ENCODE results near the gene PLEKHA4. TPM values are rescaled to one million over a fixed set of nuclear protein-coding genes. Genes with fewer than 3 reads are reported as not detected.

PLEKHA4 gene
- total and polyA plus RNA-seq, 9 of the 15 experiments (the other 6 are each of a cell fraction or from before 2014, with no cell fraction given), result 0.07 to 30.8 (median 11.4) TPM

- TF ChIP-seq HBP1 (CRISPR knock-in tag; IDR thresholded peaks at IDR 0.05) (no peak), CHCHD3 (CRISPR knock-in tag; IDR thresholded peaks at IDR 0.05) (no peak), TEAD4 (IDR thresholded peaks at IDR 0.05; ENCODE audit: low read length) (no peak), TEAD4 (CRISPR knock-in tag; IDR thresholded peaks at IDR 0.05; ENCODE audit: borderline replicate concordance) (no peak), PRMT5 (CRISPR knock-in tag; IDR thresholded peaks at IDR 0.05) (no peak), ZBTB17 (CRISPR knock-in tag; IDR thresholded peaks at IDR 0.05) (0 out of 2 replicates have a peak, but pooled peaks have one; percentile 59), GABPB1 (CRISPR knock-in tag; IDR thresholded peaks at IDR 0.05) (0 out of 2 replicates have a peak, but pooled peaks have one; percentile 15), FOSL1 (tag; conservative IDR thresholded peaks at IDR 0.05) (no peak), ZNF740 (CRISPR knock-in tag; IDR thresholded peaks at IDR 0.05) (peak; percentile 94), ZNF740 (tag; IDR thresholded peaks at IDR 0.05) (peak in 1 of 2 experiments; percentile 90; a peak in 2 of 4 replicates), PCBP1 (IDR thresholded peaks at IDR 0.05; ENCODE audit: low read depth, low read length, poor library complexity, severe bottlenecking) (no peak), GTF2A2 (tag; IDR thresholded peaks at IDR 0.05) (no peak), CREB5 (CRISPR knock-in tag; IDR thresholded peaks at IDR 0.05) (no peak), RFX7 (CRISPR knock-in tag; IDR thresholded peaks at IDR 0.05) (no peak), CHD4 (IDR thresholded peaks at IDR 0.05; ENCODE audit: insufficient read depth, insufficient replicate concordance, low read depth, low read length, poor library complexity, severe bottlenecking) (no peak), MCM5 (IDR thresholded peaks at IDR 0.05; ENCODE audit: low read depth) (no peak), ZSCAN32 (CRISPR knock-in tag; IDR thresholded peaks at IDR 0.05) (no peak), RBM25 (IDR thresholded peaks at IDR 0.05; ENCODE audit: low read depth, low read length, severe bottlenecking) (peak; percentile 95), RNF219 (CRISPR knock-in tag; IDR thresholded peaks at IDR 0.05) (no peak), YY1 (IDR thresholded peaks at IDR 0.05; ENCODE audit: borderline replicate concordance in 1 of 3, control insufficient read depth in 1 of 3, extremely low read depth in 1 of 3, insufficient read depth in 3 of 3, insufficient read length in 1 of 3, insufficient replicate concordance in 2 of 3, low read depth in 1 of 3, low read length in 2 of 3) (peak in 1 of 3 experiments; percentile 73)
Observed at GRCh38 chr19:48812094-48812929, 56.1 kb downstream of the PLEKHA4 start (continued).
